ENCODE data around the gene UGT2B15.
"Not testable (repeated sequence)": the region's sequence is repeated elsewhere in the genome, so short reads cannot be mapped to it uniquely, and the experiment has no call there.

Gene UGT2B15

GRCh38 chr4:68655764-68656444 is 14.5 kb downstream of the UGT2B15 start:
- no peak for DNase-seq (ENCODE audit: low spot score)

- no peak for DNase-seq (ENCODE audit: low spot score)
These were observed 15.3 kb downstream of the UGT2B15 start for GRCh38 chr4:68654946-68655721.

DNA sequence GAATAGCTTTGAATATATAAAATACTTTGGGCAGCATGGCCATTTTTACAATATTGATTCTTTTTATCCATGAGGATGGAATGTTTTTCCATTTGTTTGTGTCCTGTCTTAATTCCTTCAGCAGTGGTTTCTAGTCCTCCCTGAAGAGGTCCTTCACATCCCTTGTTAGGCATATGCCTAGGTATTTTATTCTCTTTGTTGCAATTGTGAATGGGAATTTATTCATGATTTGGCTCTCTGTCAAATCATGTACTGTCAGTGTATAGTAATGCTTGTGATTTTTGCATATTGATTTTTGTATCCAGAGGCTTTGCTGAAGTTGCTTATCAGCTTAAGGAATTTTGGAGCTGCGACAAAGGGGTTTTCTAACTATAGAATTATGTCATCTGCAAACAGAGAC is 18.5 kb downstream of the UGT2B15 start:
- DNase-seq (ENCODE audit: low spot score), result no peak

GRCh38 chr4:68630371-68630770 is 40.1 kb downstream of the UGT2B15 start:
- DNase-seq (ENCODE audit: low spot score), result no peak

GRCh38 chr4:68622731-68623130 is 47.7 kb downstream of the UGT2B15 start:
- not testable (repeated sequence) for DNase-seq (ENCODE audit: low spot score)

- no peak for DNase-seq (ENCODE audit: low spot score)
These were observed 53.3 kb downstream of the UGT2B15 start for GRCh38 chr4:68617003-68617698.

- no peak for DNase-seq (ENCODE audit: low spot score)
These were observed 54.6 kb downstream of the UGT2B15 start for GRCh38 chr4:68615699-68616422.

- no peak for DNase-seq (ENCODE audit: low spot score)
These were observed 56.7 kb downstream of the UGT2B15 start for GRCh38 chr4:68613752-68614151.

DNA sequence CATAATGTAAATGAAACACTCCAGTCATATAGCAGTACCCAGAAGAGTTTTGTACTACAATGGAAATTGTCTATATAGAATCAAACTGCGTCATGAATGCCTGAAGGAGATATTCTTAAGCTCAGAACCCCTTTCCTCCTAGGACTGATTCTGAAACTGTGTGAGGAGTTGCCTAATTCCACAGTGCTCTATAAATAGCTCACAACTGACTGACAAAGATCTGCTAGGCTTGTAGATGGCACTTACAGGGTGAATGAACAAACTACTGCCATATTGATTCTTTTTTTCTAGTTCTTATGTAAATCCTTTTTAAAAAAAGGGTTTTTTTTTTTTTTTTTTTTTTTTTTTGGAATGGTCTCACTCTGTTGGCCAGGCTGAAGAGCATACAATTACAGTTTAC is 64.2 kb downstream of the UGT2B15 start:
- DNase-seq (ENCODE audit: low spot score), result no peak

- DNase-seq (ENCODE audit: low spot score), result no peak
These were observed 71.3 kb downstream of the UGT2B15 start for GRCh38 chr4:68599150-68599549.

DNA sequence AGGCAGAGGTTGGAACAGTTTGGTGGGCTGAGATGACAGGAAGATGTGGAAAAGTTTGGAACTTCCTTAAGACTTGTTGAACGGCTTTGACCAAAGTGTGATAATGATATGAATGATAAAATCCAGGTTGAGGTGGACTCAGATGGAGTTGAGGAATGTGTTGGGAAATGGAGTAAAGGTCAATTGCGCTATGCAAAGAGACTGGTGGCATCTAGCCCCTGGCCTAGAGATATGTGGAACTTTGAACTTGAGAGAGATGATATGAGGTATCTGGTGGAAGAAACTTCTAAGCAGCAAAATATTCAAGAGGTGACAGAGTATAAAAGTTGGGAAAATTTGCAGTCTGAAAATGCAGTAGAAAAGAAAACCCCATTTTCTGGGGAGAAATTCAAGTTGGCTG is 73.0 kb downstream of the UGT2B15 start:
- no peak for DNase-seq (ENCODE audit: low spot score)

All from activated CD4-positive, alpha-beta T cell treated with anti-CD3 and anti-CD28 coated beads, Interleukin-2, Interleukin-4, amounts not matched to agents 100 ng/mL and 50 ng/mL, durations not matched to agents 16 hours and 8 hours (primary cell).